ENCODE measurements around the gene EMD.

Gene EMD

GRCh38 chrX:154363706-154364439 is 15.2 kb upstream of the EMD start:
- Histone ChIP-seq H4K20me1 (ENCODE audit: control insufficient read depth, insufficient read depth, low read depth, low read length) (no peaks in the 10 kb centered on the region), H3K36me3 (ENCODE audit: control insufficient read depth, low read length) (peaks cover 19% of the 10 kb centered on the region)
- no peak for TF ChIP-seq CTCF (IDR thresholded peaks at IDR 0.05; ENCODE audit: low read depth, low read length, poor library complexity, severe bottlenecking)

GRCh38 chrX:154365052-154365600 is 14.0 kb upstream of the EMD start:
- Histone ChIP-seq H3K9me2 (replicated peaks; ENCODE audit: control insufficient read depth, low read length) (no peaks in the 10 kb centered on the region), H3K4me3 (ENCODE audit: low read length) (no peak overlapping the region), H3K27me3 (ENCODE audit: control insufficient read depth, low read length) (no peaks in the 10 kb centered on the region), H3K4me1 (ENCODE audit: control insufficient read depth, low read length) (peaks cover 16% of the 10 kb centered on the region), H3F3A (ENCODE audit: control insufficient read depth, insufficient read depth) (no peaks in the 10 kb centered on the region), H3K9me3 (ENCODE audit: control insufficient read depth, insufficient read depth, low read length) (no peaks in the 10 kb centered on the region), H3K4me2 (ENCODE audit: low read length) (no peak overlapping the region), H3K27ac (ENCODE audit: low read depth, low read length) (no peak overlapping the region), H3K79me2 (ENCODE audit: control insufficient read depth, low read length) (peaks cover 22% of the 10 kb centered on the region), H4K20me1 (ENCODE audit: control insufficient read depth, insufficient read depth, low read depth, low read length) (no peaks in the 10 kb centered on the region), H3K36me3 (ENCODE audit: control insufficient read depth, low read length) (peaks cover 17% of the 10 kb centered on the region)
- TF ChIP-seq EZH2phosphoT487 (IDR thresholded peaks at IDR 0.05; ENCODE audit: borderline replicate concordance, low read length) = no peak
- no peak for TF ChIP-seq CTCF (IDR thresholded peaks at IDR 0.05; ENCODE audit: low read depth, low read length, poor library complexity, severe bottlenecking)

More at GRCh38 chrX:154363706-154364439, 15.2 kb upstream of the EMD start:
- Histone ChIP-seq H3K9me3 (ENCODE audit: control insufficient read depth, insufficient read depth, low read length) (no peaks in the 10 kb centered on the region), H3K4me3 (ENCODE audit: low read length) (no peak overlapping the region), H3K4me1 (ENCODE audit: control insufficient read depth, low read length) (peaks cover 6% of the 10 kb centered on the region), H3K9me2 (replicated peaks; ENCODE audit: control insufficient read depth, low read length) (no peaks in the 10 kb centered on the region), H3K79me2 (ENCODE audit: control insufficient read depth, low read length) (peaks cover 9% of the 10 kb centered on the region), H3K27ac (ENCODE audit: low read depth, low read length) (no peak overlapping the region), H3F3A (ENCODE audit: control insufficient read depth, insufficient read depth) (no peaks in the 10 kb centered on the region), H3K27me3 (ENCODE audit: control insufficient read depth, low read length) (no peaks in the 10 kb centered on the region), H3K4me2 (ENCODE audit: low read length) (no peak overlapping the region)

- peaks cover 16% of the 10 kb centered on the region for H3K4me1 ChIP-seq (ENCODE audit: control insufficient read depth, low read length)
- no peaks in the 10 kb centered on the region for H3K9me2 ChIP-seq (replicated peaks; ENCODE audit: control insufficient read depth, low read length)
- H4K20me1 ChIP-seq (ENCODE audit: control insufficient read depth, insufficient read depth, low read depth, low read length) = no peaks in the 10 kb centered on the region
- TF ChIP-seq EZH2phosphoT487 (IDR thresholded peaks at IDR 0.05; ENCODE audit: borderline replicate concordance, low read length) (no peak), CTCF (IDR thresholded peaks at IDR 0.05; ENCODE audit: low read depth, low read length, poor library complexity, severe bottlenecking) (no peak)
- no peak overlapping the region for H3K4me3 ChIP-seq (ENCODE audit: low read length)
- no peaks in the 10 kb centered on the region for H3K9me3 ChIP-seq (ENCODE audit: control insufficient read depth, insufficient read depth, low read length)
- H3K4me2 ChIP-seq (ENCODE audit: low read length) = no peak overlapping the region
- no peaks in the 10 kb centered on the region for H3F3A ChIP-seq (ENCODE audit: control insufficient read depth, insufficient read depth)
- H3K36me3 ChIP-seq (ENCODE audit: control insufficient read depth, low read length) = peaks cover 17% of the 10 kb centered on the region
- H3K27ac ChIP-seq (ENCODE audit: low read depth, low read length) = no peak overlapping the region
- no peaks in the 10 kb centered on the region for H3K27me3 ChIP-seq (ENCODE audit: control insufficient read depth, low read length)
- peaks cover 30% of the 10 kb centered on the region for H3K79me2 ChIP-seq (ENCODE audit: control insufficient read depth, low read length)
These were observed 13.0 kb upstream of the EMD start for GRCh38 chrX:154365997-154366665.
